CD14-positive monocyte (primary cell): ENCODE results near the gene NLGN4Y. TPM values are rescaled to one million over a fixed set of nuclear protein-coding genes. Genes with fewer than 3 reads are reported as not detected.

Experiments used
- DNase-seq, 3 donors: peaks; one replicate each; pipeline ENCODE4 v3.0.0-alpha.2; 2011 to 2022
- H2AFZ ChIP-seq: 2 replicates; pipeline ENCODE4 v1.6.0; 2012; ENCODE audit warnings: mild to moderate bottlenecking, low read depth, low read length, inconsistent platforms; ENCODE audit not compliant: insufficient read depth, poor library complexity, severe bottlenecking
- H3K27ac ChIP-seq, 2 donors: 1 replicate in 1 of 2; 2 replicates in 1 of 2; pipeline ENCODE4 v1.5.1; 2012 to 2013; ENCODE audit warnings: low read length in 2 of 2, control low read depth in 1 of 2, inconsistent platforms in 1 of 2, low read depth in 1 of 2, mild to moderate bottlenecking in 1 of 2
- H3K27me3 ChIP-seq, 2 donors: one replicate each; pipeline versions ENCODE4 v1.6.0 to v1.6.1; 2011 to 2013; ENCODE audit warnings: low read length in 2 of 2; ENCODE audit not compliant: control insufficient read depth in 2 of 2, insufficient read depth in 2 of 2
- H3K36me3 ChIP-seq, 2 donors: replicated peaks in 1 of 2; 1 replicate in 1 of 2; 2 replicates in 1 of 2; pipeline versions ENCODE4 v1.5.1 to v1.6.1; 2012 to 2013; ENCODE audit warnings: low read length in 2 of 2, control low read depth in 1 of 2, inconsistent platforms in 1 of 2, mild to moderate bottlenecking in 1 of 2; ENCODE audit not compliant: insufficient read depth in 2 of 2, control insufficient read depth in 1 of 2
- H3K4me1 ChIP-seq, 2 donors: 1 replicate in 1 of 2; 2 replicates in 1 of 2; pipeline versions ENCODE4 v1.5.1 to v1.6.1; 2012 to 2013; ENCODE audit warnings: low read length in 2 of 2, control low read depth in 1 of 2, inconsistent platforms in 1 of 2, mild to moderate bottlenecking in 1 of 2, moderate library complexity in 1 of 2; ENCODE audit not compliant: insufficient read depth in 2 of 2, control insufficient read depth in 1 of 2
- H3K4me2 ChIP-seq: replicated peaks from 2 replicates; pipeline ENCODE3; 2012; ENCODE audit warnings: low read length, moderate library complexity, mild to moderate bottlenecking; ENCODE audit not compliant: poor library complexity, severe bottlenecking; ENCODE audit errors: extremely low read depth
- H3K4me3 ChIP-seq, 3 experiments: fragments of 200-600 bp in 1 of 3; sonication (generic) in 1 of 3; replicated peaks in 1 of 3; 1 replicate in 2 of 3; 2 replicates in 1 of 3; pipeline ENCODE4 v1.5.1; 2011 to 2013; ENCODE audit warnings: low read length in 3 of 3, mild to moderate bottlenecking in 3 of 3, control low read depth in 2 of 3, low read depth in 2 of 3, inconsistent platforms in 1 of 3, moderate library complexity in 1 of 3
- H3K79me2 ChIP-seq: 2 replicates; pipeline ENCODE4 v1.6.0; 2012; ENCODE audit warnings: mild to moderate bottlenecking, control low read depth, inconsistent platforms, low read length, moderate library complexity; ENCODE audit not compliant: insufficient read depth
- H3K9ac ChIP-seq: 2 replicates; pipeline ENCODE4 v1.6.0; 2017; ENCODE audit warnings: low read length, mild to moderate bottlenecking; ENCODE audit not compliant: insufficient read depth, poor library complexity, severe bottlenecking
- H3K9me3 ChIP-seq, 2 donors: replicated peaks in 1 of 2; 1 replicate in 1 of 2; 2 replicates in 1 of 2; pipeline versions ENCODE4 v1.5.1 to v1.6.1; 2012 to 2013; ENCODE audit warnings: low read length in 2 of 2, control low read depth in 1 of 2; ENCODE audit not compliant: control insufficient read depth in 1 of 2, insufficient read depth in 1 of 2
- H4K20me1 ChIP-seq: 2 replicates; pipeline ENCODE4 v1.6.0; 2012; ENCODE audit warnings: mild to moderate bottlenecking, low read length, control low read depth, moderate library complexity; ENCODE audit not compliant: insufficient read depth
- H3K27ac Mint-ChIP-seq, 7 donors: one replicate each; pipeline ENCODE4 v1.8.0; 2020; ENCODE audit warnings: mild to moderate bottlenecking in 7 of 7, mixed read lengths in 7 of 7, moderate library complexity in 6 of 7, inconsistent platforms in 2 of 7
- H3K27me3 Mint-ChIP-seq, 3 donors: one replicate each; pipeline ENCODE4 v1.8.0; 2021 to 2022; ENCODE audit warnings: low read depth in 3 of 3, mild to moderate bottlenecking in 3 of 3, mixed read lengths in 3 of 3, moderate library complexity in 3 of 3, inconsistent platforms in 1 of 3
- H3K36me3 Mint-ChIP-seq, 2 donors: one replicate each; pipeline ENCODE4 v1.8.0; 2020; ENCODE audit warnings: mixed read lengths in 2 of 2, inconsistent platforms in 1 of 2, mild to moderate bottlenecking in 1 of 2
- H3K4me1 Mint-ChIP-seq: one replicate; pipeline ENCODE4 v1.8.0; 2020; ENCODE audit warnings: mild to moderate bottlenecking, mixed read lengths
- H3K4me3 Mint-ChIP-seq, 2 donors: one replicate each; pipeline ENCODE4 v1.8.0; 2020; ENCODE audit warnings: mild to moderate bottlenecking in 2 of 2, mixed read lengths in 2 of 2, moderate library complexity in 1 of 2
- H3K9me3 Mint-ChIP-seq, 7 donors: one replicate each; pipeline ENCODE4 v1.8.0; 2020 to 2022; ENCODE audit warnings: mixed read lengths in 7 of 7, mild to moderate bottlenecking in 6 of 7, moderate library complexity in 6 of 7, inconsistent platforms in 2 of 7
- CTCF ChIP-seq: fragments of 200-600 bp; IDR thresholded peaks from one replicate; pipeline ENCODE4 v1.8.0; 2022; ENCODE audit warnings: antibody characterized with exemption, mild to moderate bottlenecking
- WGBS: methylation state at CpG from one replicate; pipeline ENCODE4 v1.1.5; 2013; ENCODE audit warnings: missing lambda C conversion rate; ENCODE audit not compliant: insufficient coverage; 5-methylcytosine and 5-hydroxymethylcytosine counted together
- intact Hi-C, 2 donors: fragments of 100-400 bp; cut with micrococcal nuclease; formaldehyde crosslinking; loops; one replicate each; pipeline versions ENCODE4 v1.15.0 to v1.15.1; 2023
- polyA plus RNA-seq, 3 donors: library from polyadenylated mRNA; depleted of rRNA in 1 of 3; unstranded in 2 of 3; stranded (reverse) in 1 of 3; fragments of 300-500 nt in 2 of 3; fragments of >200 nt in 1 of 3; fragmentation: Illumina TruSeq in 2 of 3; gene quantifications; 1 replicate in 2 of 3; 2 replicates in 1 of 3; pipeline ENCODE4 v1.2.3, GENCODE V29; 2012 to 2021

NLGN4Y gene
- polyA plus RNA-seq, 3 donors: not detected

- H3K4me1 Mint-ChIP-seq: no peaks in the 10 kb centered on the region
- H3K9me3 Mint-ChIP-seq: no peaks in the 10 kb centered on the region
- no peaks in the 10 kb centered on the region for H3K36me3 Mint-ChIP-seq
- no peak overlapping the region for H3K4me3 Mint-ChIP-seq
- Histone ChIP-seq H3K4me1 (no peaks in the 10 kb centered on the region), H3K9ac (no peak overlapping the region), H3K36me3 (no peaks in the 10 kb centered on the region), H4K20me1 (no peaks in the 10 kb centered on the region), H3K9me3 (no peaks in the 10 kb centered on the region), H3K4me3 (no peak overlapping the region), H3K27me3 (no peaks in the 10 kb centered on the region), H2AFZ (no peak overlapping the region), H3K27ac (no peak overlapping the region), H3K4me2 (no peak overlapping the region), H3K79me2 (no peaks in the 10 kb centered on the region)
- no peak for DNase-seq
- intact Hi-C loops: no loop called here
- no peaks in the 10 kb centered on the region for H3K27me3 Mint-ChIP-seq
- H3K27ac Mint-ChIP-seq: no peak overlapping the region
- no peak for TF ChIP-seq CTCF
These were observed 231.2 kb downstream of the NLGN4Y start for GRCh38 chrY:14755571-14755970.

- Histone ChIP-seq H3K36me3 (no peaks in the 10 kb centered on the region), H3K27me3 (no peaks in the 10 kb centered on the region), H3K4me3 (no peak overlapping the region), H3K9ac (no peak overlapping the region), H2AFZ (no peak overlapping the region), H3K9me3 (no peaks in the 10 kb centered on the region), H3K27ac (no peak overlapping the region), H4K20me1 (no peaks in the 10 kb centered on the region), H3K4me1 (no peaks in the 10 kb centered on the region), H3K4me2 (no peak overlapping the region), H3K79me2 (no peaks in the 10 kb centered on the region)
- no peak for DNase-seq
- Mint-ChIP-seq H3K4me1 (no peaks in the 10 kb centered on the region), H3K4me3 (no peak overlapping the region), H3K27ac (no peak overlapping the region), H3K36me3 (no peaks in the 10 kb centered on the region), H3K27me3 (no peaks in the 10 kb centered on the region), H3K9me3 (no peaks in the 10 kb centered on the region)
- intact Hi-C loops: no loop called here
- no CpG with 5 or more reads among the region's 1 CpG for WGBS
- no peak for TF ChIP-seq CTCF
These were observed 238.6 kb downstream of the NLGN4Y start for GRCh38 chrY:14762903-14763302.
